ENCODE measurements around the gene INVS.

The INVS gene

DNA sequence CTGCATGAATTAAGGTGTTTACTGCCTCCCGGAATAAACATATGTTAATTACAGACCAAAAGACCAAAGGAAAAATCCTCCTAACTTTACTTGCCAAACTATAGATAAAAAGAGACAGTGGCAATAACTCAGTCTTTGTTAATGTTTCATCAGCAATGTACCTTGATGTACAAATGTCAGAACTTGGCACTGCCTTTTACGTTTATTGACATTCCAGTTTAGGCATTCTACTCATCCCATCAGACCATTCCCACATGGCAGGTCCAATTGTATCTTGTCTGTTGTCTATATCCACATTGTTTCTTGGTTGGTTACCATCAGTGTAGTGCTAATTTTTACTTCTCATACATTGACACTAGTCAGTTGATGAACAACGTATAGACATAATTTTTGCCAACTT is 168.2 kb downstream of the INVS start:
- in situ Hi-C loops (cut with MboI; ENCODE audit: low sequenced_read_pairs), result no loop called here

DNA sequence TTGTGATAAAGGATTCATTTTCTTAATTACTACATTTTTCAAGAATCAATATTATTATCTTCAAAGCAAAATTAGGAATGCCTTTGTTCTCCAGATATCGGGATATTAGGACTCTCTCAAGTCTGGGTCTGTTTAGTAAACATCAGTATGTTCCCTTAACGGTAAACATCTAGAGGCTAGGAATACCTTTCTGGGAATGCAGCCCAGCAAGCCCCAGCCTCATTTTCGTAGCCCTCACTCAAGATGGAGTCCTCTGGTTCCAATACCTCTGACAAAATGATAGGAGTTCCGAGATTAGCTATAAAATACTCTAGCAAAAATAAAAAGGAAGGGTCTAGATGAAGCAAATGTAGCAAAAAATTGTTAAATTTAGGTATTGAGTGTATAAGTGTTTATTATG is 169.2 kb downstream of the INVS start:
- in situ Hi-C loops (cut with MboI; ENCODE audit: low sequenced_read_pairs), result no loop called here

DNA sequence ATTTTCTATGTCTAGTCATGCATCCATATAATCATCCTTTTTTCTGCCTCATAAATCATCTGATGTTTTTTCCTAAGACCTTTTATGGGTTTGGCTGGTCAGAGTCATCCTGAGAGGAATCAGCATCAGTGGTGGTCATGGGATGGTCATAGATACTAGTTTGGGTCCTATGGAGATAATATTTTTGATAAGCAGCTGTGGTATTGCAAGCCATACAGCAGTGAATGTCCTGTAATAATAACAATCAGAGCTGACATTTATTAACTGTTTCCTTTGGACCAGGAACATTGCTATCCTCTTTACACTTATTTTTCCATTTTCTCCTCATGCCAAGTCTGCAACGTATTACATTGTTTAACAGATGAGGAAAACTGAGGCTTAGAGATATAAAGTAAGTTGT is 170.6 kb downstream of the INVS start:
- in situ Hi-C loops (cut with MboI; ENCODE audit: low sequenced_read_pairs), result no loop called here

- in situ Hi-C loops (cut with MboI; ENCODE audit: low sequenced_read_pairs), result no loop called here
These were observed 178.3 kb downstream of the INVS start for GRCh38 chr9:100277166-100277979.

DNA sequence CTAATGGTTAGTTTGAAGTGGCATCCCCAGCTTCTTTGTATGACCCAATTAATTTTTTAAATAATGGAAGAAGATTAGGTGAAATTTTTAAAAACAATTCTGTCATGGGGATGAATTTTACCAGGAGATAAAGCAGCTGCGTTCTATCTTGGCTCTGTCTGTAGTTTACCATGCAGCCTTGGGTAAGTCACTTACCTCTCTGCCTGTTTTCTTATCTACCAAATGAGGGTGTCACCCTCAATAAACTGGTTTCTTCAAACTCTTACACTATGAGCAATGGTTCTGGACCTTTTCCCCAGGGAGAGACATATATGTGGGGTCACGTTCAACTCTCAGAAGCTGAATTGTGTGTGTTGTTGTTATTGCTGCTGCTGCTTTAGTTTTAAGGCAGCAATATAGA is 182.0 kb downstream of the INVS start:
- in situ Hi-C loops (cut with MboI; ENCODE audit: low sequenced_read_pairs), result no loop called here

DNA sequence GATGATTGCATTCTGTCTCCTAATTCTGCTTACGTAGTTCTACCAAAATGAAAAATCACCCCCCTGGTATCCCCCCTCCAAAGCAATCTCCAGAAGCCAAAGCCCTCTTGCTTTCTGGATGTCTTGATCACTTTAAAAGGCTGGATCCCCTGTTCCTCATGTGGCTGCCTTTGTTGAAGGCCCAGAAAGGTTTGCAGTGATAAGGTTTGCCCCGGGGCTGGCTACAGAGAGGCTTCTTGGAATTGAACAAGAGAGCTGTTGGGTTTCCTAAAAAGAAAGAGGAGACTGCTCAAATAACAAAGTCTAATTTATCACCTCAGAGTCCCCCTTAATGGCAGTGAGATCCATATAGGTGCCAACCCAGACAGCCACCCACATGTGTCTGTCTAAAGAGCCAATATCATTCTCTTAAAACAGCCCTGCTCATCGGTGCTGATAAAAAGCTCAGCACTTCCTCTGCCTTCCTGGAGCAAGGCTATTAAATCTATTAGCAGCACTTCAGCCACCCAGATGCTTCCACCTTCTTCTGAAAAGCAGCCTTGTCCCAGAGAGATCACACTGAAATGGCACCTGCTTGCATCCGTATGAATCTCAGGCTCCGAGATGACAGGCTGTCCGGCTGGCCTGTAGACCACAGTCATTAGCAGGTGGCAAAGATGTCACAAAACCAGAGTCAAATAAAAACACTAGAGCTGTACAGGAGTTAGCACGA is 182.8 kb downstream of the INVS start:
- in situ Hi-C loops (cut with MboI; ENCODE audit: low sequenced_read_pairs), result no loop called here

- in situ Hi-C loops (cut with MboI; ENCODE audit: low sequenced_read_pairs), result no loop called here
These were observed 183.3 kb downstream of the INVS start for GRCh38 chr9:100282388-100282719.

- in situ Hi-C loops (cut with MboI; ENCODE audit: low sequenced_read_pairs), result no loop called here
These were observed 185.2 kb downstream of the INVS start for GRCh38 chr9:100284247-100284646.

DNA sequence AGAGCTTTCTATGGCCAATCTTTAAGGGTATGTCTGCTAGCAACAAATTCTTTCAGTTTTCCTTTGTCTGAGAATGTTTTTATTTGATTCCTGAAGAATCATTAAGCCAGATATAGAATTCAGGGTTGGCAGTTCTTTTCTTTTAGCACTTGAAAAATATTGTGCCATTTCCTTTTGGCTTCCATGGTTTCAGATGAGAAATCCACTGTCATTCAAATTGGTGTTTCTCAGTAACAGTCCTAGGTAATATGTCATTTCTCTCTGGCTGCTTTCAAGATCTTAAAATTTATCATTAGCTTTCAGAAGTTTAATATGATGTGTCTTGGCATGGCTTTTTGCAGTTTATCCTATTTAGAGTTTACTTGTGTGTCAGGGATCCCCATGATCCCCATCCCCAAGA is 186.0 kb downstream of the INVS start:
- in situ Hi-C loops (cut with MboI; ENCODE audit: low sequenced_read_pairs), result no loop called here

- in situ Hi-C loops (cut with MboI; ENCODE audit: low sequenced_read_pairs), result no loop called here
These were observed 186.6 kb downstream of the INVS start for GRCh38 chr9:100285601-100286000.

DNA sequence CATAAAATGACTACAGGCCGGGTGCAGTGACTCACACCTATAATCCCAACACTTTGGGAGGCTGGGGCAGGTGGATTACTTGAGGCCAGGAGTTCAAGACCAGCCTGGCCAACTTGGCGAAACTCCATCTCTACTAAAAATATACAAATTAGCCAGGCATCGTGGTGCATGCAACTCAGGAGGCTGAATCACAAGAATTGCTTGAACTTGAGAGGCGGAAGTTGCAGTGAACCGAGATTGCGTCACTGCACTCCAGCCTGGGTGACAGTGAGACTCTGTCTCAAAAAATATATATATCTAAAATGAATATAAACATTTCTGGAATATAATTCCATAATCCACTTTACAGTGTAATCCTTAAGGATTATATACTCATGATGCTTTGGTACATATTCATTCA is 187.2 kb downstream of the INVS start:
- in situ Hi-C loops (cut with MboI; ENCODE audit: low sequenced_read_pairs), result no loop called here

- in situ Hi-C loops (cut with MboI; ENCODE audit: low sequenced_read_pairs), result no loop called here
These were observed 188.1 kb downstream of the INVS start for GRCh38 chr9:100287186-100287585.

DNA sequence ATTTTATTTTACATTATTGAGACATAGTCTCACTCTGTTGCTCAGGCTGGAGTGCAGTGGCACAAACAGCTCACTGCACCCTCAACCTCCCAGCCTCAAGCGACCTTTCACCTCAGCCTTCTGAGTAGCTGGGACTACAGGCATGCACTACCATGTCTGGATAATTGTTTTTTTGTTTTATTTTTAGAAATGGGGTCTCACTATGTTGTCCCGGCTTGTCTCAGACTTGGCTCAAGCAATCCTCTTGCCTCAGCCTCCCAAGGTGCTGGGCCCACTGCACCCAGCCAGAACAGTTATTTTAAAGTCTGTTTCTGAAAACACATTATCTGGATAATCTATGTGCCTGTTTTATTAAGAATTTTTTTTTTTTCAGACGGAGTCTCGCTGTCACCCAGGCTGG is 191.7 kb downstream of the INVS start:
- in situ Hi-C loops (cut with MboI; ENCODE audit: low sequenced_read_pairs), result no loop called here

DNA sequence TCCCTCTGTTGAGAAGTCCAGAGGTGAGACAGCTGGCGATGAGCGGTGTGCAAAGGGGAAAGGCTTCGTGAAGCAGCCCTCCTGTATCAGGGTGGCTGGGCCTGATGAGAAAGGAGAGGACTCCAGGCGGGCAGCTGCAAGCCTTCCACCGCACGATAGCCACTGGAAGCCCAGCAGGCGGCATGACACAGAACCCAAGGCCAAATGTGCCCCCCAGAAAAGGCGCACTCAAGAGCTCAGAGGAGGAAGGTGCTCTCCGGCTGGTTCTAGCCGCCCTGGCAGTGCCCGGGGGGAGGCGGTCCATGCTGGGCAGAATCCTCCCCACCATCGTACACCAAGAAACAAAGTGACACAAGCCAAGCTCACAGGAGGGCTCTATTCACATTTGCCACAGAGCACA is 193.4 kb downstream of the INVS start:
- in situ Hi-C loops (cut with MboI; ENCODE audit: low sequenced_read_pairs), result no loop called here

- in situ Hi-C loops (cut with MboI; ENCODE audit: low sequenced_read_pairs), result no loop called here
These were observed 195.3 kb downstream of the INVS start for GRCh38 chr9:100294341-100294740.

- in situ Hi-C loops (cut with MboI; ENCODE audit: low sequenced_read_pairs), result no loop called here
These were observed 195.8 kb downstream of the INVS start for GRCh38 chr9:100294806-100295205.

GRCh38 chr9:100295240-100295639 is 196.2 kb downstream of the INVS start:
- in situ Hi-C loops (cut with MboI; ENCODE audit: low sequenced_read_pairs), result no loop called here

DNA sequence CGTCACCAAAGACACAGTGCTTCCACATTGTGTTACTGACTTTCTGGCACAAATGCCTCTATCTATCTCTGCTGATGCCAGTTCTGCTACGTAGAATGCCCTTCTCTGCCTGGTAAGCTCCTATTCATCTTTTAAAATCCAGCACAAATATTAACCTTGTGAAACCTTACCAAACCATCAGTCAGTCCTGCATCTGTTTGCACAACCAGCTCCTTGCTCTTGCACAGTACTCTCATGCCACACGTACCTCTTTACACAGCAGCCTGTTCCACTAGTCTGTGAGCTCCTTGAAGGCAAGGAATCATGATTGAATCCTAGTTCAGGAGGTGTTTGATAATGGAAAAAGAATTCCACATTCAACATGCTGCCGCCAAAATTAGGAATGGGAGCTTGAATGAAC is 197.4 kb downstream of the INVS start:
- in situ Hi-C loops (cut with MboI; ENCODE audit: low sequenced_read_pairs), result no loop called here

DNA sequence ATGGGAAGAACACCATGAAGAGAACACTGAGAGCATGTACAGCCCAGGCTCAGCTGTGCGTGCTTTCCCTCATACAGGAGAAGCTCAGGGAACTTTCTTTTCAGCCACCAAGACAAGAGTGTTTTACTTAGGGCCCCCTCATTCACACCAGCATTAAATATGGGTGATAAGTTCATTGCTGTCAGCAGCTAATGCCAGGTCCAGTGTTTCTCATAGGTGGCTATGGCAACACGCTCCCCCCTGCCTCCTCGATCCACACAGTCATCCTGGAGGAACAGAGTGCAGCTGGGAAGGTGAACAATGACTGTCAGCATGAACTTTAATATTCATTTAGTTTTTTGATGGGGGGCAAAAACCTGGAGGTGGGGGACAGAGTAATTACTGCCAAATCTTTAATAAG is 199.3 kb downstream of the INVS start:
- in situ Hi-C loops (cut with MboI; ENCODE audit: low sequenced_read_pairs), result no loop called here

- in situ Hi-C loops (cut with MboI; ENCODE audit: low sequenced_read_pairs), result loop anchor here (25.0 kb wide), 1 partner anchor 1116 kb away; no protein-coding TSS in a partner anchor
These were observed 204.7 kb downstream of the INVS start for GRCh38 chr9:100303747-100304146.

- in situ Hi-C loops (cut with MboI; ENCODE audit: low sequenced_read_pairs), result loop anchor here (25.0 kb wide), 1 partner anchor 1119 kb away; no protein-coding TSS in a partner anchor
These were observed 207.2 kb downstream of the INVS start for GRCh38 chr9:100306283-100306682.

- in situ Hi-C loops (cut with MboI; ENCODE audit: low sequenced_read_pairs), result loop anchor here (25.0 kb wide), 1 partner anchor 1120 kb away; no protein-coding TSS in a partner anchor
These were observed 208.0 kb downstream of the INVS start for GRCh38 chr9:100307080-100307479.
